ENCODE measurements around the gene SNX5. TPM values are rescaled to one million over a fixed set of nuclear protein-coding genes. Genes with fewer than 3 reads are reported as not detected.

The SNX5 gene
- total and polyA plus RNA-seq, 2 of the 13 experiments (the other 11 are each of a cell fraction or from before 2014, with no cell fraction given), result 664 to 1,040 TPM

DNA sequence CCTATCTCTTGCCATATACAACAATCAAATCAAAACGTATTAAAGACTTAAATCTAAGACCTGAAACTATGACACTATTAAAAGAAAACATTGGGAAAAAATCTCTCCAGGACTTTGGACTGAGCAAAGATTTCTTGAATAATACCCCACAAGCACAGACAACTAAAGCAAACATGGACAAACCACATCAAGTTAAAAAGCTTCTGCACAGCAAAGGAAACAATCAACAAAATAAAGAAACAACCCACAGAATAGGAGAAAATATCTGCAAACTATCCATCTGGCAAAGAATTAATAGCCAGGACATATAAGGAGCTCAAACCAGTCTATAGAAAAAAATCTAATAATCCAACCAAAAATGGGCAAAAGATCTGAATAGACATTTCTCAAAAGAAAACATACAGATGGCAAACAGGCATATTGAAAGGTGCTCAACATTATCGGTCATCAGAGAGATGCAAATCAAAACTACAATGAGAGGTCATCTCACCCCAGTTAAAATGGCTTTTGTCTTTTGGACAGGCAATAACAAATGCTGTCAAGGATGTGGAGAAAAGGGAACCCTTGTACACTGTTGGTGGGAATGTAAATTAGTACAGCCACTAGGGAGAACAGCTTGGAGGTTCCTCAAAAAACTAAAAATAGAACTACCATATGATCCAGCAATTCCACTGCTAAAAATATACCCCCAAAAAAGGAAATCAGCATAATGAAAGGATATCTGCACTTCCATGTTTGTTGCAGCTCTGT lies 76.2 kb downstream of the SNX5 start (continued):
- TF ChIP-seq, protein P1, sequence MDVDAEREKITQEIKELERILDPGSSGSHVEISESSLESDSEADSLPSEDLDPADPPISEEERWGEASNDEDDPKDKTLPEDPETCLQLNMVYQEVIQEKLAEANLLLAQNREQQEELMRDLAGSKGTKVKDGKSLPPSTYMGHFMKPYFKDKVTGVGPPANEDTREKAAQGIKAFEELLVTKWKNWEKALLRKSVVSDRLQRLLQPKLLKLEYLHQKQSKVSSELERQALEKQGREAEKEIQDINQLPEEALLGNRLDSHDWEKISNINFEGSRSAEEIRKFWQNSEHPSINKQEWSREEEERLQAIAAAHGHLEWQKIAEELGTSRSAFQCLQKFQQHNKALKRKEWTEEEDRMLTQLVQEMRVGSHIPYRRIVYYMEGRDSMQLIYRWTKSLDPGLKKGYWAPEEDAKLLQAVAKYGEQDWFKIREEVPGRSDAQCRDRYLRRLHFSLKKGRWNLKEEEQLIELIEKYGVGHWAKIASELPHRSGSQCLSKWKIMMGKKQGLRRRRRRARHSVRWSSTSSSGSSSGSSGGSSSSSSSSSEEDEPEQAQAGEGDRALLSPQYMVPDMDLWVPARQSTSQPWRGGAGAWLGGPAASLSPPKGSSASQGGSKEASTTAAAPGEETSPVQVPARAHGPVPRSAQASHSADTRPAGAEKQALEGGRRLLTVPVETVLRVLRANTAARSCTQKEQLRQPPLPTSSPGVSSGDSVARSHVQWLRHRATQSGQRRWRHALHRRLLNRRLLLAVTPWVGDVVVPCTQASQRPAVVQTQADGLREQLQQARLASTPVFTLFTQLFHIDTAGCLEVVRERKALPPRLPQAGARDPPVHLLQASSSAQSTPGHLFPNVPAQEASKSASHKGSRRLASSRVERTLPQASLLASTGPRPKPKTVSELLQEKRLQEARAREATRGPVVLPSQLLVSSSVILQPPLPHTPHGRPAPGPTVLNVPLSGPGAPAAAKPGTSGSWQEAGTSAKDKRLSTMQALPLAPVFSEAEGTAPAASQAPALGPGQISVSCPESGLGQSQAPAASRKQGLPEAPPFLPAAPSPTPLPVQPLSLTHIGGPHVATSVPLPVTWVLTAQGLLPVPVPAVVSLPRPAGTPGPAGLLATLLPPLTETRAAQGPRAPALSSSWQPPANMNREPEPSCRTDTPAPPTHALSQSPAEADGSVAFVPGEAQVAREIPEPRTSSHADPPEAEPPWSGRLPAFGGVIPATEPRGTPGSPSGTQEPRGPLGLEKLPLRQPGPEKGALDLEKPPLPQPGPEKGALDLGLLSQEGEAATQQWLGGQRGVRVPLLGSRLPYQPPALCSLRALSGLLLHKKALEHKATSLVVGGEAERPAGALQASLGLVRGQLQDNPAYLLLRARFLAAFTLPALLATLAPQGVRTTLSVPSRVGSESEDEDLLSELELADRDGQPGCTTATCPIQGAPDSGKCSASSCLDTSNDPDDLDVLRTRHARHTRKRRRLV (CRISPR knock-in tag; IDR thresholded peaks at IDR 0.05), result no peak; the same call in 1 of the 2 replicates
- TF ChIP-seq MBD4 (IDR thresholded peaks at IDR 0.05; ENCODE audit: borderline replicate concordance, low read length) (no peak; the same call in 1 of the 2 replicates), CREM (IDR thresholded peaks at IDR 0.05) (peak; percentile 61), CREM (CRISPR knock-in tag; IDR thresholded peaks at IDR 0.05) (no peak), ZNF292 (CRISPR knock-in tag; IDR thresholded peaks at IDR 0.05; ENCODE audit: borderline replicate concordance, low read depth) (no peak), ZNF580 (CRISPR knock-in tag; IDR thresholded peaks at IDR 0.05; ENCODE audit: borderline replicate concordance, low read depth) (no peak), SIN3B (IDR thresholded peaks at IDR 0.05; ENCODE audit: low read length) (no peak), GATAD2A (CRISPR knock-in tag; IDR thresholded peaks at IDR 0.05) (peak; percentile 89), RAD21 (CRISPR knock-in tag; IDR thresholded peaks at IDR 0.05) (no peak), ZNF841 (CRISPR knock-in tag; IDR thresholded peaks at IDR 0.05; ENCODE audit: borderline replicate concordance) (no peak), HDAC1 (CRISPR knock-in tag; IDR thresholded peaks at IDR 0.05) (peak; percentile 21; the same call in 1 of the 2 replicates), SKI (IDR thresholded peaks at IDR 0.05; ENCODE audit: partially characterized antibody) (peak; percentile 34), SP140L (CRISPR knock-in tag; IDR thresholded peaks at IDR 0.05; ENCODE audit: borderline replicate concordance) (no peak), CHCHD3 (CRISPR knock-in tag; IDR thresholded peaks at IDR 0.05) (no peak), ZEB1 (IDR thresholded peaks at IDR 0.05; ENCODE audit: insufficient replicate concordance, low read depth) (no peak), ZNF879 (CRISPR knock-in tag; IDR thresholded peaks at IDR 0.05) (no peak), CAMTA2 (CRISPR knock-in tag; IDR thresholded peaks at IDR 0.05; ENCODE audit: borderline replicate concordance) (no peak), ATM (IDR thresholded peaks at IDR 0.05; ENCODE audit: borderline replicate concordance) (0 out of 2 replicates have a peak, but pooled peaks have one; percentile 61), JDP2 (CRISPR knock-in tag; IDR thresholded peaks at IDR 0.05; ENCODE audit: borderline replicate concordance) (no peak), ZNF382 (CRISPR knock-in tag; IDR thresholded peaks at IDR 0.05; ENCODE audit: borderline replicate concordance) (no peak), ZNF547 (CRISPR knock-in tag; IDR thresholded peaks at IDR 0.05) (no peak)
- TF ChIP-seq, protein P2, sequence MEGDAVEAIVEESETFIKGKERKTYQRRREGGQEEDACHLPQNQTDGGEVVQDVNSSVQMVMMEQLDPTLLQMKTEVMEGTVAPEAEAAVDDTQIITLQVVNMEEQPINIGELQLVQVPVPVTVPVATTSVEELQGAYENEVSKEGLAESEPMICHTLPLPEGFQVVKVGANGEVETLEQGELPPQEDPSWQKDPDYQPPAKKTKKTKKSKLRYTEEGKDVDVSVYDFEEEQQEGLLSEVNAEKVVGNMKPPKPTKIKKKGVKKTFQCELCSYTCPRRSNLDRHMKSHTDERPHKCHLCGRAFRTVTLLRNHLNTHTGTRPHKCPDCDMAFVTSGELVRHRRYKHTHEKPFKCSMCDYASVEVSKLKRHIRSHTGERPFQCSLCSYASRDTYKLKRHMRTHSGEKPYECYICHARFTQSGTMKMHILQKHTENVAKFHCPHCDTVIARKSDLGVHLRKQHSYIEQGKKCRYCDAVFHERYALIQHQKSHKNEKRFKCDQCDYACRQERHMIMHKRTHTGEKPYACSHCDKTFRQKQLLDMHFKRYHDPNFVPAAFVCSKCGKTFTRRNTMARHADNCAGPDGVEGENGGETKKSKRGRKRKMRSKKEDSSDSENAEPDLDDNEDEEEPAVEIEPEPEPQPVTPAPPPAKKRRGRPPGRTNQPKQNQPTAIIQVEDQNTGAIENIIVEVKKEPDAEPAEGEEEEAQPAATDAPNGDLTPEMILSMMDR (CRISPR knock-in tag; IDR thresholded peaks at IDR 0.05), result no peak
- TF ChIP-seq, protein P3, sequence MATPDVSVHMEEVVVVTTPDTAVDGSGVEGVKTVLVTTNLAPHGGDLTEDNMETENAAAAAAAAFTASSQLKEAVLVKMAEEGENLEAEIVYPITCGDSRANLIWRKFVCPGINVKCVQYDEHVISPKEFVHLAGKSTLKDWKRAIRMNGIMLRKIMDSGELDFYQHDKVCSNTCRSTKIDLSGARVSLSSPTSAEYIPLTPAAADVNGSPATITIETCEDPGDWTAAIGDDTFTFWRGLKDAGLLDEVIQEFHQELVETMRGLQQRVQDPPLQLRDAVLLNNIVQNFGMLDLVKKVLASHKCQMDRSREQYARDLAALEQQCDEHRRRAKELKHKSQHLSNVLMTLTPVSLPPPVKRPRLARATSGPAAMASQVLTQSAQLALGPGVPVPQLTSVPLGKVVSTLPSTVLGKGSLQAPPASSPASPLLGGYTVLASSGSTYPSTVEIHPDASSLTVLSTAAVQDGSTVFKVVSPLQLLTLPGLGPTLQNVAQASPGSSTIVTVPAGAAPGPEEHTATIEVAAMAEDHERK (CRISPR knock-in tag; IDR thresholded peaks at IDR 0.05; ENCODE audit: low read depth), result no peak
